NCI-H1694 treated with DMSO at 0.1 percent for 48 hours (cell line): ENCODE measurements around the gene SDC4.
"Not testable (repeated sequence)": the region's sequence is repeated elsewhere in the genome, so short reads cannot be mapped to it uniquely, and the experiment has no call there.

Source experiments
- DNase-seq: peaks from one replicate; lab custom pipeline; 2025; lab: John Stamatoyannopoulos, UW

SDC4 gene

DNA sequence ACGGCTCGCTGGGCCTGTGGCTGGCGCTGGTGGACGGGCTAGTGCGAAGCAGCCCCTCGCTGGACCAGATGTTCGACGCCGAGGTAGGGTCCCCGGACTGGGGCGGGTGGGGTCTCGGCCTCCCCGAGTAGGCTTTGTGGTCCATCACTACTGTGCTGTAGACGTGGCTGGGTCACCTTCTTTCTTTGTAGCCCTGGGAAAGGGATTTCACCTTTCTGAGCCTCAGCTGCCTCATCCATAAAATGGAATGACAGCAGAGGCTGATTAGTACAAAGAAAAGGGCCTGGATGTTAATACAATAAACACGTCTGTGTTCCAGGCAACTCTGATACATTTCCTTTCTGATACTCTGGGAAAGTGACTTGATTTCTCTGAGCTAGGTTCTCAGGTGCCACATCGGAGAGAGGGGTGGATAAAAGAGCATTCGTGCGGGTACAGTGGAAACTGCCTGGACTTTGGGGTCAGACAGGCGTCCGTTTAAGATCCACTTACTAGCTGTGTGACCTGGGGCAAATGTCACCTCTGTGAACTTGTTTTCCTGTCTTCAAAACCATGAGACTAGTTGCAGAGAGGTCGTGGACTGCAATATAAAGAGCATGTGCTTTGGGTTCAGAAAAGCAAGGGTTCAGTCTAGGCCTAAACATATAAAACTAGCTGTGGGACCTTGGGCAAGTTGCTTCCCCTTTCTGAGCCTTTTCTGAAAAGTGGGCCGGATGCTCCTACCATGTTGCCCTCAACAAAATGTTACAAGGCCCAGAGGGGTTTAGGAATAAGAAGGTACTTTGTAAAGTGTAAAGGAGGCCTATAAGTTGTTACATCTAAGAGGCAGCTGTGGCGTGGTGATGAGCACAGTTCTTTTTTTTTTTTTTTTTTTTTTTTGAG lies 15.6 kb upstream of the SDC4 start:
- no peak for DNase-seq

GRCh38 chr20:45362804-45363610 lies 14.8 kb upstream of the SDC4 start, which contains the start of gene SYS1:
Gene SYS1, plus strand, starts transcription at chr20:45363156. Its CDS starts 376 bp downstream, at chr20:45363532.
- peak; percentile 95 for DNase-seq

DNA sequence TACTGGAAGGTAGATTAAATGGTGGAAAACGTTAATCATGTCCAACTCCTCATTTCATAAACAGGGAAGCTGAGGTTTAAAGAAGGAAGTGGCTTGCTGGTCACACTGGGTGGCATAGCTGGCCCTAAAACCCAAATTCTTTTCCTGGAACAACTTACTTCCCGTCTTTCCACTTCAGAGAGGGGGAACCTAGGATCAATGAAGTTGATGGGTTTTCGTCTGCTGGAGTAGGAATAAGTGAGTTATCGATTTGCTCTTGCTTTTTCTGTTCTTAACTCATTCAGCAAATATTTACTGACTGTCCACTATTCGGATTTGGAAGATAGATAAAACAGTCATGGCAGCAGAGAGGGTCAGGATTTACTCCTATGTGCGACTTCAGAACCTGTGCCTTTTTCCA lies 13.6 kb upstream of the SDC4 start:
- no peak for DNase-seq

DNA sequence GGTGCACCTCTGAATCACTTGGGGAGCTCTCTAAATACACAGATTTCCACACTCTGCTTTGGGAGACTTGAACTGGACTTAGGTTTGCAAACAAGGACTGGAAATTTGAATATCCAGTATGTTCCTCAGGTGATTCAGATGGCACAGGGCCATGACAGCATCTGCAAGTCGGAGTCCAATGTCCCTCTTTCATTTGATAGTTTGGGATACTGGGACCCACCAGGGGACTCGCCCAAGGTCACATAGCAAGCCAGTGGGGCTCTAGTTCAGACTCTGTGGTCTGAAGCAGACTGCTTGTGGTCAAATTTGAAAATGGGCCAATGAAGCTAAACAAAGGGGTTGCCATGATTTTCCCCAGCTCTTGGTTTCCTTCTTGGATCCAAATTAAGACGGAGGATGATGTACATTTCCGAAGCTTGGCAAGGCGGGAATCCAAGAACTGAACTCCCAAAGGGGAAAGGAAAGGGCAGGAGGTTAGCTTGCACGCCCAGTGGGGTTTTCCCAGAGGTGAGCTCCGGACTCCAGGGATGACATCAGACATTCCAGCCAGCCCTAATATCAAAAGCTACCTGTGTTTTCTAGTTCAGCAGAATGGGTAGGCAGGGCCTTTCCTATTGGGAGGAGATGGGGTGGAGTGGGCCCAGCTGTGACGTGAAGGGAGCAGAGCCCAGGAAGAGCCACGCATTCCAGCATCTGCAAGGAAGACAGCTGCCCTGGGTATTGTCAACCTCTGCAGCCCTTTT lies 11.4 kb upstream of the SDC4 start:
- no peak for DNase-seq

GRCh38 chr20:45359069-45359405 lies 10.8 kb upstream of the SDC4 start:
- DNase-seq, result no peak

DNA sequence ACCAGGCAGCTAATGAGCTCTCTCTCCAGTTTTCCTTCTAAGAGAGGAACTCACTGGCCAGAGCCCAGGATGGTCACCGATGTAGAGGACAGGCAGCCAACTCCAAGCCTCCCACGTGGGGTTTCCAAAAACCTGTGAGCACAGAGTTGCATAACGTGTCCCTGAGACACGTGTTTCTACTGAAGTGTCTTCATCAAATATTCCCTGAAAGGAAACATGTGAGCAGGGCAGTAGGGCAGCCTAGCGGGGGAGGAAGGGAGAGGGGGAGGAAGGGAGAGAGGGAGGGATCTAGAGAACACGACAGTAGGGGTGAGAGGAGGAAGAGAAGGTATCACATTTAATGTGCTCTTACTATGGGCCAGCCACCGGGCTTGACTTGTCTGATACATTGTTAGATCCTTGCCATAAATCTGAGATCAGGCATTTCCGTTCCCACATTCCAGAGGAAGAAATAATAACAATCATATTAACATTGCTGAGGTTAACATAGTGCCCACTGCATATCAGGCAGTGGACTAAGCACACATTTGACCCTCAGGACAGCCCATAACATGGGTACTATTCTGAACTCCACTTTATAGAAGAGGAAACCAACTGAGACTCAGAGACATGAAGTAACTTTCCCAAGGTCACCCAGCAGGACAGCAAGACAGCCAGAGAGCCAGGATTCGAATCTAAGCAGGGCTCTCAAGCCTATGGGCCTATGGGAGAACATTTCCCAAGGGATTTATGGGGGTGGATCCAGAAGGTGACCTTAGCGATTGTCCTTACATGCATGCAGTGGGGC lies 10.3 kb upstream of the SDC4 start:
- DNase-seq, result no peak

DNA sequence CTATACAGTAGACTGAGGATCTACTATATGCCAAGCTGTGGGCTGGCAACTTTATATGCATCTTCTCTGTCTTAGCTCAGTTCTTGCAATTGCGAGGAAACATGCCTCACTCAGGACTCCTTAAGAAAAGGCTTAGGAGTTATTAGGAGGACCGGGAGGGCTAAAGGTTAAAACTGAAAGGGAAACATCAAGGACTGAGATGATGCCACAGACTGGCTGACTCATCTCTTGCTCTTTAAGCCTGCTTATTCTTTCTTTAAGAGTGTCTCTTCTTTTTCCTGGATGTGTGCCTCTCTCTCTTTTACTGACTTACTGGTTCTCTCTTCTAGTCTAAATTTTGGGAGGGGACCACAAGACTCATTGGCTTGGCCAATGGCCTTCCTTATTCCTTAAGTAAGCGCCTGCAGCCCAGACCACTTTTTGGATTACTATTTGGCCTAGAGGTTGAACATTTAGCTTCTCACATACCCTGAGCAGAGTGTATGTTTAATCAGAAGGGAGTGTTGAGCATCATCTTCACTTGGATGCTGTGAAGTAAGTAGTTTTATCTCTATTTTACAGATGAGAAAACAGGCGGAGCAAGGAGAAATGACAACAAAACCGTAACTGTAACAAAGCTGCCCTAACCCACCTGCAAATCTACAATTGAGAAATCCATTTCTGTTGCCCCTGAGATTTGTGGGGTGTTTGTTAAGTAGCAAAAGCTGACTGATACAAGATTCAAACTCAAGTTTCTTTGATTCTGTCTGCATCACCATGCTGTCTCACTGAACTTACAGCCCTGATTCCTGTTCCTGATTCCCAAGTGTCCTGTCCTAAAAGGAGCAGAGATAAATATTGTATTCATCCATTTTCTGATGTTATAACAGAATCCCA lies 7.2 kb upstream of the SDC4 start:
- DNase-seq, result no peak

- no peak for DNase-seq
These were observed 6.4 kb upstream of the SDC4 start for GRCh38 chr20:45354423-45355208.

GRCh38 chr20:45353746-45354145 lies 5.5 kb upstream of the SDC4 start:
- DNase-seq, result no peak

- DNase-seq, result no peak
These were observed 4.5 kb upstream of the SDC4 start for GRCh38 chr20:45352729-45353128.

- not testable (repeated sequence) for DNase-seq
These were observed 2.6 kb upstream of the SDC4 start for GRCh38 chr20:45350795-45351194.

GRCh38 chr20:45350217-45350616 lies 2.0 kb upstream of the SDC4 start:
- DNase-seq, result no peak

DNA sequence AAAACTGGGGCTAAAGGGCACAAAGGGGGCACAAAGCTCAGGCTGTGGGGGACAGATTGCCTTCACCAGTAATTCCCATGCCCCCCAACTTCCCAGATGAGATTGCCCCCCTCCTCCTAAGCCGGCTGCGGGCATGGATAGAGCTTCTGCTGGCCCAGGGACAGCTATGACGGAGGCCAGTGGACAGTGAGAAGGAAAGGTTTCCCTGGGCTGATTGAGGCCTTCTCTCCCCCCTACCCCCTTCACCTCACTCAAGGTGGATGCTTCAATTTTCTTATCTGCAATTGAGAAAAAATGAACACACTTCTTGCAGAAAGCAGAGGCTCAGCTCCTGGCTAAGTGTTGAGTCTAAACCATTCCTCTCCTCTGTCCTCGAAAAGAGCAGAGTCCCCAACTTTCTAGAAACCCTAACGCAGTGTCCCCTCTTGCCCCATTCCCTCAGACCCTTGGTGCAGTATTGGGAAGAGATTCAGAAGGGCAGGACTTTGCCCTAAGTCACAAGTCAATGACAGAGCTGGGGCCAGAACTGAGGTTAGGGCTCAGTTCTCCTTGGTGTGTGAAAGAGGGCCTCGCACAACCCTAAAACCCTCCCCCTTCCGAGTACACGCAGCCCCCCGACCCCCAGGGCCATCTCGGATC lies 808 bp downstream of the SDC4 start:
- DNase-seq, result no peak

DNA sequence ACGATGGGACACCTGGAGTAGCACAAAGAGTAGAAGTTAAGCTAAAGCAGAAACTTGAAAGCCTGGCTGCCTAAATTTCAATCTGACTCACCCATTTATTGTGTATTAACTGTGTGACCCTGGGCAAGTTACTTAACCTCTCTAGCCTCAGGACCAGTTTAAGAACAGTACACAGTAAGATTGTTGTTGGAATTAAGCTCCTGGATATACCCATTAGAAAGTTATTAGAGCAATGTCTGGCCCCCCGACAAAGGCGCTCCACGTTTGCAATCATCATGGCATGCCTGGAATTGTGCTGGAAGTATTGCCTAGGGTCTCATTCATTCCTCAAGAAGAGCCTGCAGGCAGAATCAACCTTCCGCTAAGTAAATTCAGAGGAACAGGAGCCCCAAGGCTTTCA lies 1.4 kb downstream of the SDC4 start:
- no peak for DNase-seq

- no peak for DNase-seq
These were observed 1.9 kb downstream of the SDC4 start for GRCh38 chr20:45346291-45346718.

GRCh38 chr20:45345104-45345936 lies 2.9 kb downstream of the SDC4 start:
- DNase-seq, result no peak

GRCh38 chr20:45344168-45344860 lies 3.9 kb downstream of the SDC4 start:
- DNase-seq, result no peak
